Astrocyte of the hippocampus (primary cell): ENCODE data around the gene DDX10.

Experiments used
- DNase-seq: peaks from one replicate; pipeline ENCODE4 v3.0.0; 2011; ENCODE audit warnings: low read depth, low spot score

The DDX10 gene

GRCh38 chr11:108871867-108872266 is 207.0 kb downstream of the DDX10 start:
- no peak for DNase-seq

- DNase-seq, result peak; percentile 23
Observed at GRCh38 chr11:108872781-108873291, 208.0 kb downstream of the DDX10 start.

GRCh38 chr11:108873310-108873709 is 208.4 kb downstream of the DDX10 start:
- DNase-seq, result peak; percentile 31

GRCh38 chr11:108873941-108874340 is 209.1 kb downstream of the DDX10 start:
- DNase-seq, result no peak

GRCh38 chr11:108875134-108875533 is 210.3 kb downstream of the DDX10 start:
- no peak for DNase-seq

GRCh38 chr11:108877178-108877577 is 212.3 kb downstream of the DDX10 start:
- no peak for DNase-seq

GRCh38 chr11:108880510-108880909 is 215.6 kb downstream of the DDX10 start:
- no peak for DNase-seq

- DNase-seq, result no peak
Observed at GRCh38 chr11:108881131-108881530, 216.3 kb downstream of the DDX10 start.

- no peak for DNase-seq
Observed at GRCh38 chr11:108882211-108882831, 217.5 kb downstream of the DDX10 start.

GRCh38 chr11:108886005-108886659 is 221.3 kb downstream of the DDX10 start:
- no peak for DNase-seq

GRCh38 chr11:108886660-108887009 is 221.8 kb downstream of the DDX10 start:
- peak; percentile 47 for DNase-seq

GRCh38 chr11:108887436-108888238 is 222.8 kb downstream of the DDX10 start:
- peak; percentile 74 for DNase-seq

- no peak for DNase-seq
Observed at GRCh38 chr11:108890482-108891105, 225.7 kb downstream of the DDX10 start.

GRCh38 chr11:108891143-108891542 is 226.3 kb downstream of the DDX10 start:
- DNase-seq, result no peak

GRCh38 chr11:108891909-108892511 is 227.1 kb downstream of the DDX10 start:
- no peak for DNase-seq

GRCh38 chr11:108895579-108896480 is 231.0 kb downstream of the DDX10 start:
- peak; percentile 36 for DNase-seq

- DNase-seq, result peak; percentile 61
Observed at GRCh38 chr11:108897071-108897481, 232.2 kb downstream of the DDX10 start.

GRCh38 chr11:108897916-108898315 is 233.0 kb downstream of the DDX10 start:
- no peak for DNase-seq

- no peak for DNase-seq
Observed at GRCh38 chr11:108901359-108901758, 236.5 kb downstream of the DDX10 start.

GRCh38 chr11:108902027-108902469 is 237.2 kb downstream of the DDX10 start:
- DNase-seq, result no peak
